ENCODE data around the gene UBE2L5.
A peak's percentile ranks its signal among the peaks of the same experiment; 100 is the strongest.

UBE2L5 gene

GRCh38 chr13:30395192-30396158, 26.8 kb upstream of the UBE2L5 start:
- in situ Hi-C loops (cut with HindIII; ENCODE audit: low sequenced_read_pairs) = no loop called here
- DNase-seq (ENCODE audit: low read depth) = peak; percentile 55
- TF ChIP-seq CTCF (IDR thresholded peaks at IDR 0.05; ENCODE audit: low read depth, low read length, missing control alignments) = no peak
- peak overlapping the region; percentile 51 for H3K4me3 ChIP-seq (ENCODE audit: low read depth, low read length)

- no peak for DNase-seq (ENCODE audit: low read depth)
- TF ChIP-seq CTCF (IDR thresholded peaks at IDR 0.05; ENCODE audit: low read depth, low read length, missing control alignments) = no peak
- no peak overlapping the region for H3K4me3 ChIP-seq (ENCODE audit: low read depth, low read length)
- in situ Hi-C loops (cut with HindIII; ENCODE audit: low sequenced_read_pairs) = no loop called here
These were observed 25.7 kb upstream of the UBE2L5 start for GRCh38 chr13:30396434-30397075.

GRCh38 chr13:30398601-30399072, 23.7 kb upstream of the UBE2L5 start:
- in situ Hi-C loops (cut with HindIII; ENCODE audit: low sequenced_read_pairs) = no loop called here
- H3K4me3 ChIP-seq (ENCODE audit: low read depth, low read length) = no peak overlapping the region
- no peak for DNase-seq (ENCODE audit: low read depth)
- TF ChIP-seq CTCF (IDR thresholded peaks at IDR 0.05; ENCODE audit: low read depth, low read length, missing control alignments) = no peak

- in situ Hi-C loops (cut with HindIII; ENCODE audit: low sequenced_read_pairs) = no loop called here
- no peak for DNase-seq (ENCODE audit: low read depth)
- no peak for TF ChIP-seq CTCF (IDR thresholded peaks at IDR 0.05; ENCODE audit: low read depth, low read length, missing control alignments)
- H3K4me3 ChIP-seq (ENCODE audit: low read depth, low read length) = no peak overlapping the region
These were observed 21.9 kb upstream of the UBE2L5 start for GRCh38 chr13:30400376-30400775.

GRCh38 chr13:30401347-30401746, 20.9 kb upstream of the UBE2L5 start:
- in situ Hi-C loops (cut with HindIII; ENCODE audit: low sequenced_read_pairs) = no loop called here
- TF ChIP-seq CTCF (IDR thresholded peaks at IDR 0.05; ENCODE audit: low read depth, low read length, missing control alignments) = no peak
- no peak for DNase-seq (ENCODE audit: low read depth)
- H3K4me3 ChIP-seq (ENCODE audit: low read depth, low read length) = no peak overlapping the region

GRCh38 chr13:30403456-30403855, 18.8 kb upstream of the UBE2L5 start:
- in situ Hi-C loops (cut with HindIII; ENCODE audit: low sequenced_read_pairs) = no loop called here
- no peak overlapping the region for H3K4me3 ChIP-seq (ENCODE audit: low read depth, low read length)
- DNase-seq (ENCODE audit: low read depth) = no peak
- no peak for TF ChIP-seq CTCF (IDR thresholded peaks at IDR 0.05; ENCODE audit: low read depth, low read length, missing control alignments)

Data from astrocyte of the cerebellum (primary cell).